GM12865 (cell line): Measurements from ENCODE around the gene RASL11B.

ENCODE experiments used
- DNase-seq: peaks from one replicate; pipeline ENCODE4 v3.0.0; 2010; ENCODE audit warnings: low read depth
- H3K4me3 ChIP-seq: 2 replicates; pipeline ENCODE4 v1.5.1; 2011; ENCODE audit warnings: mild to moderate bottlenecking, low read depth, low read length, control low read depth
- TF ChIP-seq, protein P1 (sequence below): IDR thresholded peaks from 2 replicates; pipeline ENCODE4 v1.5.1; 2011; ENCODE audit warnings: low read length, control low read depth, low read depth, inconsistent platforms; ENCODE audit not compliant: insufficient read depth; ENCODE audit errors: missing control alignments

The RASL11B gene

DNA sequence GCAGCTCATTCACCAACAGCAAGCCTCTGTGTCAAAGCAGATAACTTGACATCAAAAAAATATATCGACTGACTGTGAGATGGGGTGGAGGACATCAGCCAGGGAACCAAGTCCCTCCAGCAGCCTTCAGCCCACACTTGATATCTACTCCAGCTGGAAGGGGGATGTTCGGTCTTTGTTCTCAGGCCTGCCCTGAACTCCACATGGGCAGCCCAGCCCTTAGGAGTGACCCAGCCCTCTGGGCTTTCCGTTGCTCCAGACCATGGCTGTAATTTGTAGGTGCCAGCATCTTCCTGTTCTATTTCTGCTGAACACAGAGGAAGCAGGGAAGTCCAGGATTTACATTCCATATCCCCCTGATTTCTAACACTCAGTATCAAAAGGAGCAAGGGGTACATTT lies 17.4 kb downstream of the RASL11B start:
- TF ChIP-seq, protein P1, sequence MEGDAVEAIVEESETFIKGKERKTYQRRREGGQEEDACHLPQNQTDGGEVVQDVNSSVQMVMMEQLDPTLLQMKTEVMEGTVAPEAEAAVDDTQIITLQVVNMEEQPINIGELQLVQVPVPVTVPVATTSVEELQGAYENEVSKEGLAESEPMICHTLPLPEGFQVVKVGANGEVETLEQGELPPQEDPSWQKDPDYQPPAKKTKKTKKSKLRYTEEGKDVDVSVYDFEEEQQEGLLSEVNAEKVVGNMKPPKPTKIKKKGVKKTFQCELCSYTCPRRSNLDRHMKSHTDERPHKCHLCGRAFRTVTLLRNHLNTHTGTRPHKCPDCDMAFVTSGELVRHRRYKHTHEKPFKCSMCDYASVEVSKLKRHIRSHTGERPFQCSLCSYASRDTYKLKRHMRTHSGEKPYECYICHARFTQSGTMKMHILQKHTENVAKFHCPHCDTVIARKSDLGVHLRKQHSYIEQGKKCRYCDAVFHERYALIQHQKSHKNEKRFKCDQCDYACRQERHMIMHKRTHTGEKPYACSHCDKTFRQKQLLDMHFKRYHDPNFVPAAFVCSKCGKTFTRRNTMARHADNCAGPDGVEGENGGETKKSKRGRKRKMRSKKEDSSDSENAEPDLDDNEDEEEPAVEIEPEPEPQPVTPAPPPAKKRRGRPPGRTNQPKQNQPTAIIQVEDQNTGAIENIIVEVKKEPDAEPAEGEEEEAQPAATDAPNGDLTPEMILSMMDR = no peak
- no peak for DNase-seq
- H3K4me3 ChIP-seq = no peak overlapping the region

DNA sequence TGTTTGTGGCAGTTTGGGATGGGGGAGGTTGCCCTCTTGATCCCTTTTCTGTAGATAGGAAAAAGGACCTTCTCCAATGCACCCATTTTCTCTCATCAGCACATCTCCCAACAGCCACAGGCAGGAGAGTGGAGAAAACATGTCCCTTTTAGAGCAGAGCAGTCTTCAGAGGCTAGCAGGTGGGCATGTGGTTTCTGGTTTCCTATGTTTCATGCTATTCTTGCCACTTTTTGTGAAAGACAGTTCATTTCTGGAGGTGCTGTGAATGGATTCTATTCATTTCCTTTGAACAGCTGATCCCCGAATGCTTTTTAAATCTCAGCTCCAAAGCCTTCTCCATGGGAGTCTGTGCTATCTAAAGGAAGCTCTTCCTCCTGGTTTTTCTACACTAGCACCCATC lies 18.9 kb downstream of the RASL11B start:
- H3K4me3 ChIP-seq = no peak overlapping the region
- TF ChIP-seq, protein P1 = no peak
- no peak for DNase-seq

DNA sequence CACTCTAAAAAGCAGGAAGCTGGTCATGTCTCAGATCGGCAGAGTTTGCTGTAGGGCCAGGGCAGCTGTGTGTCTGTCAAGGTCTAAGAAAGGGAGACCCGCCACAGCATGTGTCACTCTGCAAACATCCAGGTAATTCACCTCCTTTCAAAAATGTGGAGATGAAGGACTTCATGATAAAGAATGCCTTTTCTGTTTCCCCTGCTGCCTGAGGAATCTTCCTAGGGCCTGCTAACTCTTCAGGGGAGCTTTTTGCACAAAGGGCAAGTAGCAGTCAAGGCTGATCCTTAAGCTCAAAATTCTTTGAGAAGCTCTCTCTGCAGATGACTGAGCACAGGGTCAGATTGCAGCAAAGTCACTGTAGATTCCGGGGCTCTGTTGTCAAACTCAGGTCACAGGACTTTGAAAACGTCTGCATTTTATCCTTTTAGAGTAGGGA lies 21.1 kb downstream of the RASL11B start:
- no peak for DNase-seq
- H3K4me3 ChIP-seq = no peak overlapping the region
- TF ChIP-seq, protein P1 = no peak

DNA sequence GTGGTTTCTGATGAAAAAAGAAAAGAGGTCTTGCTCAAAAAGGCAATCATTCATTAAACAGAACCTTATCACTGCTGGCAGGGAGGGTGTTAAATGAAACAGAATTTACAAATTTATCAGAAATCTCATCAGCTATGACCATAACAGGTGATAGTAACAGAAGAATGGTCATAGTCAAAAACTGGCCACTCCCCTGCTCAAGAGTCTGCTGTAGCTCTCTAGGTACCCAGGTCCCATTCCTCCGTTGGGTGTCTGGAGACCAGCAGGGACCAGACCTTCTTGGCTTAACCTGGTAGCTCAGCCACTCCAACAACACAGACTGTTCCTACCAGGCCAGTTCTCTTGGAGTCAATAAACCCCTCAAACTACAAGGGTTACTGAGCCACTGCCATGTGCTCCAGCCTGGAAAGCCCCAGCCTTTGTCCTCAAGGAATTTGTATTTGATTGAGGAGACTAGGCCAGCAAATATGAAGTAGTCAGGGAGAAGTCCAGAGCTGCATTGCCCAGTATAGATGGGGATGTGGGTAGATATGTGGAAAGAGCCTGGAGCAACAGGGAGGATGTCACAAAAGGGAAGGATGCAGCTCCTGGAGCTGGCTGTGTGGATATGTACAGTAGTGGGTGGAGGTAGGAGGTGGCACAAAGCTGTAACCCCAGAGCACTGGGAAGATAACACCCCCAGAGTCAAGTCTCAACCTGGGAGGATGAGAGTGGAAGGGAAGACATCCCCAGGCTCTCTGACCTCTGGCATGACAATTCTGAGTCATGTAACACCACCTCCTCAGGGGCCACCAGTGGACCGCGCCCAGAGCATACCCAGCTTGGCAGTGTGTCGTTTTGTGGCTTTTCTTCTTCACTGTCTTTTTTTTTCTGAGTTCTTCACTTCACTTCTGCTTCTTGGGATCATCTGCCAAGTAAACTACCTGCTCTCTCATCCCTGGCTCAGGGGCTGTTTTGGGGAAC lies 21.9 kb downstream of the RASL11B start:
- no peak overlapping the region for H3K4me3 ChIP-seq
- TF ChIP-seq, protein P1 = no peak
- no peak for DNase-seq

DNA sequence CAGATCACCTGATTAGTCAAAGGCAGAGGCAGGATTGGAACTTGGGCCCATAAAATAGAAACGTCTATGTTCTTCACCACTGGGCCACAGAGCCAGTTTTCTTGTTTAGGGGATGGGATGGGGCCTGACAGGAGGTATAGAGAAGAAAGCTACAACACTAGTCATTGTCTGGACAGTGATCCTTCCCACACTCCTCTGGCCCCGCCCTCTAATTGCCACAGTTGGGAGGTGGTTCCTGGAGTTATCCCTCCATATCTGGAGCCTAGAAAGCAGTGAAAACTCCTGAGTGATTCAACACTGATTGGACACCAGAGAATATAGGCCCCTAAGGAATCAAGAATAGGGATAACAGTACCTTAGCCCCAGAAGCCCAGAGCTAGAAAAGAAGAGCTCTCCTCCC lies 22.9 kb downstream of the RASL11B start:
- no peak overlapping the region for H3K4me3 ChIP-seq
- no peak for DNase-seq
- TF ChIP-seq, protein P1 = no peak

DNA sequence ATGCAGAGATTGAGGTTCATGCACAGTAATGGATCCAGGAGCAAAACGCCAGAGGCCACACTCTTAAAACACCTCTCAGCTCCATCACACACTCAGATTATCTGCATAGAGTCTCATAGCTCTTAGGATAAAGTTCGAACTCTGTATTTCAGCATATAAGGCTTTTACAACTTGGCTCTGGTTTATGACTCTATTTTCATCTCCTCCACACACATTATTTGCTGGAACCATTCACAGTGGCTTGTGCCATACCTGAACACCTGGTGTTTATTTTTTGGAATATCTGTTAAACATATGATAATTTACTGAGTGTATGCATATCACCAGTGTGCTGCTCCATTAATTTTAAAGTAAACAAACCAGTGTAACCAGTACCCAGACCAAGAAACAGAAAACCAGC lies 27.2 kb downstream of the RASL11B start:
- H3K4me3 ChIP-seq = no peak overlapping the region
- TF ChIP-seq, protein P1 = no peak
- no peak for DNase-seq
